ENCODE results near the gene SYCE3. TPM values are rescaled to one million over a fixed set of nuclear protein-coding genes. Genes with fewer than 3 reads are reported as not detected.

The SYCE3 gene
- polyA plus RNA-seq, 3 donors from 2014 or later = not detected

GRCh38 chr22:50576806-50577696 lies 14.3 kb upstream of the SYCE3 start:
- Mint-ChIP-seq H3K36me3 (peaks cover 0 to 7% (median 3%) of the 10 kb centered on the region in 3 donors), H3K4me1 (peaks cover 5 to 26% of the 10 kb centered on the region in 2 donors), H3K27me3 (ENCODE audit: low read depth in 3 of 3) (peaks cover 2 to 3% (median 2%) of the 10 kb centered on the region in 3 donors), H3K9me3 (no peaks in the 10 kb centered on the region), H3K27ac (no peak overlapping the region), H3K4me3 (peak overlapping the region in 1 of 5 donors; percentile 33)
- DNase-seq = no peak

DNA sequence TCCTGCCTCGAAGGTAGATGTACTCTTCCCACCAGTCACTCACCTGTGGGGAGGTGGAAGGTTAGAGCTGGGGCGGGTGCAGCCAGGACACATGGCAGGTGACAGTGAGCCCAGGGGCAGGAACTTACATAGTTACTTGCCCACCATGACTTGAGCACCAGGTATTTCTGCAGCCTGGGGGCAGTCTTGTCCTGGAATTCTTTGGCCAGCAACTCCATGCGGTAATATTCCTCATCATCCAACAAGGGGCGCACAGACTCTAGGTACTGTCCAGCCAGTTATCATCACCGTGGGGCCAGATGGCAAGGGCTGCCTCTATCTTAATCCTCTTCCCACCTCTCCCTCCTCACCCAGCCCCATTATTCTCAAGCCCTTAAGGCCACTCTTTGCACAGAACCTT lies 13.4 kb upstream of the SYCE3 start:
- H3K27ac Mint-ChIP-seq = no peak overlapping the region

GRCh38 chr22:50575426-50575941 lies 12.8 kb upstream of the SYCE3 start:
- H3K9me3 Mint-ChIP-seq = no peaks in the 10 kb centered on the region
- no peak overlapping the region for H3K4me3 Mint-ChIP-seq
- H3K4me1 Mint-ChIP-seq = peaks cover 5 to 13% of the 10 kb centered on the region in 2 donors
- H3K27me3 Mint-ChIP-seq (ENCODE audit: low read depth in 3 of 3) = peaks cover 0 to 2% (median 2%) of the 10 kb centered on the region in 3 donors
- no peak for DNase-seq
- H3K36me3 Mint-ChIP-seq = peaks cover 0 to 7% (median 3%) of the 10 kb centered on the region in 3 donors
- H3K27ac Mint-ChIP-seq = peak overlapping the region in 1 of 6 donors; percentile 21

More for the DNA sequence above, 13.4 kb upstream of the SYCE3 start:
- H3K4me3 Mint-ChIP-seq = no peak overlapping the region
- peaks cover 5 to 17% of the 10 kb centered on the region in 2 donors for H3K4me1 Mint-ChIP-seq
- H3K36me3 Mint-ChIP-seq = peaks cover 0 to 7% (median 3%) of the 10 kb centered on the region in 3 donors
- no peaks in the 10 kb centered on the region for H3K9me3 Mint-ChIP-seq
- DNase-seq = no peak
- H3K27me3 Mint-ChIP-seq (ENCODE audit: low read depth in 3 of 3) = peaks cover 0 to 2% (median 2%) of the 10 kb centered on the region in 3 donors

DNA sequence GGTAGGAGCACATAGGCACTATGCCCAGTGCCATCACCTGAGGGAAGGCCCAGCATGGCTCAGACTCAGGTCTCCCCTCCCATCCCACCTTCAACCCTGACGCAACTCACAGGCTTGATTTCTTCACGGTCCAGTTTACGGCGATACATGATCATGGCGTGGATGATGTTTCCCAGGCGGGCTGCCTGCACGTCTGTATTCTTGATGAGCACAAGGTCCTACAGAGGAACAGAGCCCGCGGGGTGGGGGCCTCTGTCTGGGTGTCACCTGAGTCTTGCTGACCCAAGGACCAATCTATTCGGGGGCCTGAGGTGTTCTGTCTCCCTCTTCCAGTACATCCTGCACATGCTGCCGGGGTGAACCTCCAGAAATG lies 11.7 kb upstream of the SYCE3 start:
- peaks cover 5 to 8% of the 10 kb centered on the region in 2 donors for H3K4me1 Mint-ChIP-seq
- peaks cover 0 to 2% (median 2%) of the 10 kb centered on the region in 3 donors for H3K27me3 Mint-ChIP-seq (ENCODE audit: low read depth in 3 of 3)
- H3K4me3 Mint-ChIP-seq = no peak overlapping the region
- peaks cover 0 to 6% (median 0%) of the 10 kb centered on the region in 3 donors for H3K36me3 Mint-ChIP-seq
- H3K27ac Mint-ChIP-seq = no peak overlapping the region
- no peak for DNase-seq
- H3K9me3 Mint-ChIP-seq = no peaks in the 10 kb centered on the region

DNA sequence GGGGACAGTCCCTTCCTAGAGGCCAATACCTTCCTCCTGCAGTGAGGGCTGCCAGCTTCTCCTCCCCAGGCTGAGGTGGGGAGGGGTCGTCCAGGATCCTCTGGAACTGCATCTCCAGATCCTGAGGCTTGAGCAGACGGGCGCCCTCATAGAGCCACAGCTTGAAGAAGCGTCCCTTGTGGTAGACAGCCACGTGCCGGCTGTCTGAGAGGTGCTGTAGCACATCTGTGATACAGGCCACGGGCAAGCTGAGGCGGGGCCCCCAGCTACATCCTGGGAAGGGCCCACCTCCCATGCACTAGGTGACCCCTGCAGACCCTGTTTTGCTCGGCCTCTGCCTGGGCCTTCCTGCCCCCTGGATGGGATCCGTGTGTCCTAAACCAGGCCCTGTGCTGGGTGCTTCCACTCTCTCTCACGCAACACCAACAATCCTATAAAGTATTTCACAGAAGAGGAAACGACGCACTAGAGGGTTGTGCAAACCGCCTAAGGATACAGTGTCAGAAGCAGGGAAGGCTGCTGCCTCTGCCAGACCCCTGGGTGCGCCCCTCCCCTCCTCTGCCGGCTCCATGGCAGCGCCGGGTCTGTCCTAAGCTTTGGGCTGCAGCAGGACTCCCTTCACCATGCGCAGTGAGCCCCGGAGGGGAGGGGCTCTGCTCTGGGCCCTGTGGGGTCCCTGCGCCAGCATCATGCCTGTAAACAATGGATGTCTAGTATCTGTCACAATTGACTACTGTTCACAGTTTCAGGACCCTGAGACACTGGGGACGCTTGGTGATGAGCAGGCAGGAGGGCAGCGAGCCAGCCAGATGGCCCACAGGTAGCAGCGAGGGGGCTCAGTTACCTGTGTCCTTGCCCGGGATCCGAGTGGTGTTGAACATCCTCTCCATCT lies 11.0 kb upstream of the SYCE3 start:
- H3K4me1 Mint-ChIP-seq = peaks cover 5 to 8% of the 10 kb centered on the region in 2 donors
- peaks cover 0 to 8% (median 0%) of the 10 kb centered on the region in 3 donors for H3K36me3 Mint-ChIP-seq
- H3K9me3 Mint-ChIP-seq = no peaks in the 10 kb centered on the region
- DNase-seq = no peak
- H3K27me3 Mint-ChIP-seq (ENCODE audit: low read depth in 3 of 3) = peaks cover 0 to 2% (median 2%) of the 10 kb centered on the region in 3 donors
- no peak overlapping the region for H3K4me3 Mint-ChIP-seq
- no peak overlapping the region for H3K27ac Mint-ChIP-seq

DNA sequence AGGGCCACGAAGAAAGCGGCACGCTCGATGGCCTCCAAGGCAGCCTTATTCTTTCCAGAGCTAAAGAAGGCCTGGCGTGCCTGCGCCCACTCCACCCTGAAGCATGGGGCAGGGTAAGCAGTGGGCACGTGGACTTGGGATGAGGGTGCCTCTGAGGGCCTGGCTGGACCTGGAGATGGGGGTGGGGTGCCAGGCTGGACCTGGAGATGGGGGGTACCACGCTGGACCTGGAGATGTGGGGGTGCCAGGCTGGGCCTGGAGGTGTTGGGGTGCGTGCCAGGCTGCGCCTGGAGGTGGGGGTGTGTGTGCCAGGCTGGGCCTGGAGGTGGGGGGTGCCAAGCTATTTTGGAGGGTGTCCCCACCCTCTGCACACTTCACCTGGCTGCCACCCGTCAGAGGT lies 10.2 kb upstream of the SYCE3 start:
- peaks cover 0 to 8% (median 0%) of the 10 kb centered on the region in 3 donors for H3K36me3 Mint-ChIP-seq
- peaks cover 0 to 2% (median 2%) of the 10 kb centered on the region in 3 donors for H3K27me3 Mint-ChIP-seq (ENCODE audit: low read depth in 3 of 3)
- H3K27ac Mint-ChIP-seq = no peak overlapping the region
- no peak for DNase-seq
- H3K4me1 Mint-ChIP-seq = peaks cover 5 to 8% of the 10 kb centered on the region in 2 donors
- no peak overlapping the region for H3K4me3 Mint-ChIP-seq
- no peaks in the 10 kb centered on the region for H3K9me3 Mint-ChIP-seq

GRCh38 chr22:50571264-50572175 lies 8.8 kb upstream of the SYCE3 start:
- H3K27ac Mint-ChIP-seq = no peak overlapping the region
- peaks cover 0 to 8% (median 0%) of the 10 kb centered on the region in 3 donors for H3K36me3 Mint-ChIP-seq
- peaks cover 0 to 2% (median 0%) of the 10 kb centered on the region in 3 donors for H3K27me3 Mint-ChIP-seq (ENCODE audit: low read depth in 3 of 3)
- no peaks in the 10 kb centered on the region for H3K9me3 Mint-ChIP-seq
- H3K4me3 Mint-ChIP-seq = no peak overlapping the region
- no peak for DNase-seq
- no peaks in the 10 kb centered on the region for H3K4me1 Mint-ChIP-seq

GRCh38 chr22:50570861-50571260 lies 8.1 kb upstream of the SYCE3 start:
- Mint-ChIP-seq H3K27ac (no peak overlapping the region), H3K4me3 (no peak overlapping the region), H3K9me3 (no peaks in the 10 kb centered on the region), H3K36me3 (peaks cover 0 to 4% (median 0%) of the 10 kb centered on the region in 3 donors), H3K4me1 (no peaks in the 10 kb centered on the region), H3K27me3 (ENCODE audit: low read depth in 3 of 3) (peaks cover 0 to 2% (median 0%) of the 10 kb centered on the region in 3 donors)
- no peak for DNase-seq

GRCh38 chr22:50569896-50570535 lies 7.3 kb upstream of the SYCE3 start:
- no peak for DNase-seq
- peaks cover 0 to 4% (median 0%) of the 10 kb centered on the region in 3 donors for H3K36me3 Mint-ChIP-seq
- no peaks in the 10 kb centered on the region for H3K4me1 Mint-ChIP-seq
- no peak overlapping the region for H3K27ac Mint-ChIP-seq
- H3K27me3 Mint-ChIP-seq (ENCODE audit: low read depth in 3 of 3) = peaks cover 0 to 2% (median 1%) of the 10 kb centered on the region in 3 donors
- H3K4me3 Mint-ChIP-seq = no peak overlapping the region
- H3K9me3 Mint-ChIP-seq = no peaks in the 10 kb centered on the region

GRCh38 chr22:50569041-50569459 lies 6.3 kb upstream of the SYCE3 start:
- H3K36me3 Mint-ChIP-seq = peaks cover 0 to 4% (median 0%) of the 10 kb centered on the region in 3 donors
- no peak for DNase-seq
- H3K4me3 Mint-ChIP-seq = no peak overlapping the region
- no peaks in the 10 kb centered on the region for H3K9me3 Mint-ChIP-seq
- no peak overlapping the region for H3K27ac Mint-ChIP-seq
- H3K27me3 Mint-ChIP-seq (ENCODE audit: low read depth in 3 of 3) = peaks cover 0 to 2% (median 1%) of the 10 kb centered on the region in 3 donors
- no peaks in the 10 kb centered on the region for H3K4me1 Mint-ChIP-seq

- H3K4me3 Mint-ChIP-seq = no peak overlapping the region
- H3K4me1 Mint-ChIP-seq = peaks cover 2 to 3% of the 10 kb centered on the region in 2 donors
- DNase-seq = no peak
- no peak overlapping the region for H3K27ac Mint-ChIP-seq
- peaks cover 0 to 4% (median 0%) of the 10 kb centered on the region in 3 donors for H3K36me3 Mint-ChIP-seq
- H3K9me3 Mint-ChIP-seq = no peaks in the 10 kb centered on the region
- H3K27me3 Mint-ChIP-seq (ENCODE audit: low read depth in 3 of 3) = peaks cover 0 to 2% (median 1%) of the 10 kb centered on the region in 3 donors
These were observed 5.9 kb upstream of the SYCE3 start for GRCh38 chr22:50568626-50569025.

GRCh38 chr22:50567721-50568252 lies 5.1 kb upstream of the SYCE3 start:
- Mint-ChIP-seq H3K27ac (no peak overlapping the region), H3K4me1 (peaks cover 10 to 11% of the 10 kb centered on the region in 2 donors), H3K9me3 (no peaks in the 10 kb centered on the region), H3K27me3 (ENCODE audit: low read depth in 3 of 3) (peaks cover 1 to 5% (median 5%) of the 10 kb centered on the region in 3 donors), H3K4me3 (no peak overlapping the region), H3K36me3 (peaks cover 0 to 4% (median 0%) of the 10 kb centered on the region in 3 donors)
- no peak for DNase-seq

Measured in immature natural killer cell (primary cell).